Measurements from ENCODE around the gene BCAN. TPM values are rescaled to one million over a fixed set of nuclear protein-coding genes. Genes with fewer than 3 reads are reported as not detected.

BCAN gene
- polyA plus RNA-seq, 2 of the 4 experiments (the other 2 are of a cell fraction) = not detected

DNA sequence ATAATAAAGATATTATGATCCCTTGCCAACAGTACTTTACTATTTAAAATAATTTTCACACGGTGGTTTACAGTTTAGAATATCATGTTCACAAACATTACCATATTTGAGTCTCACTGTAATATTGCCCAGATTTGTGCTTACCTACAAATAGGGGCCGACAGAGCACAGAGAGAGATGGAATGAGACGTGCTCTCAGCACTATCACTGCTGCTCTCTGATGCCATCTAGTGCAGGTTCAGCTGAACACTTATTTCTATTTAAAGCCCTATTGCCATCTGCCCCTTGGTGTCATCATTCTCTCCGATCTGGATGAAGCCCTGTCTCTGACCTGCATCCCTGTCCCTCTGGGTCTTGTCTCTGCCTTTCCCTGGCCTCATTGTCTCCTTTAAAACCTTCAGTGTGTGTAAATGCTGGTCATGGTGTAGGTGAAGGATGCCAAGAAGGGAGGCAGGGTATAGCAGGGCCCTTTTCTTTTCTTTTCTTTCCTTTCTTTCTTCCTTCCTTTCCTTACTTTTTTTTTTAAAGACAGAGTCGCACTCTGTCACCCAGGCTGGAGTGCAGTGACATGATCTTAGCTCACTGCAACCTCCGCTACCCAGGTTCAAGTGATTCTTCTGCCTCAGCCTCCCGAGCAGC is 33.8 kb upstream of the BCAN start:
- peak; percentile 67 to 84 for DNase-seq (ENCODE audit: low read depth in 1 of 2, low spot score in 1 of 2)
- H3K4me1 ChIP-seq = peaks cover 8% of the 10 kb centered on the region; the same call in 2 of the 3 replicates
- peak overlapping the region; percentile 71 for H3K4me2 ChIP-seq
- TF ChIP-seq GATA3 (IDR thresholded peaks at IDR 0.05; ENCODE audit: borderline replicate concordance) (no peak), CBX2 (IDR thresholded peaks at IDR 0.05; ENCODE audit: borderline replicate concordance, low read depth) (no peak), ATOH8 (CRISPR knock-in tag; IDR thresholded peaks at IDR 0.05; ENCODE audit: low read depth) (no peak), JUN (IDR thresholded peaks at IDR 0.05) (no peak), KDM1A (IDR thresholded peaks at IDR 0.05; ENCODE audit: low read depth) (no peak), EP300 (IDR thresholded peaks at IDR 0.05) (no peak), MYC (IDR thresholded peaks at IDR 0.05; ENCODE audit: borderline replicate concordance, low read length) (no peak), RAD21 (conservative IDR thresholded peaks at IDR 0.05 in 1 of 2, IDR thresholded peaks at IDR 0.05 in 1 of 2) (peak; percentile 71 to 76), SREBF2 (IDR thresholded peaks at IDR 0.05) (no peak), SMC3 (IDR thresholded peaks at IDR 0.05) (peak; percentile 79), HDAC2 (IDR thresholded peaks at IDR 0.05) (no peak), CTCF (IDR thresholded peaks at IDR 0.05) (peak; percentile 83), RFX5 (IDR thresholded peaks at IDR 0.05) (no peak), HOXB5 (CRISPR knock-in tag; IDR thresholded peaks at IDR 0.05) (no peak), EHMT2 (IDR thresholded peaks at IDR 0.05; ENCODE audit: low read depth) (no peak), HEYL (CRISPR knock-in tag; IDR thresholded peaks at IDR 0.05) (no peak), ZSCAN20 (CRISPR knock-in tag; IDR thresholded peaks at IDR 0.05) (no peak), KDM5A (IDR thresholded peaks at IDR 0.05) (no peak)
- TF ChIP-seq, protein P1, sequence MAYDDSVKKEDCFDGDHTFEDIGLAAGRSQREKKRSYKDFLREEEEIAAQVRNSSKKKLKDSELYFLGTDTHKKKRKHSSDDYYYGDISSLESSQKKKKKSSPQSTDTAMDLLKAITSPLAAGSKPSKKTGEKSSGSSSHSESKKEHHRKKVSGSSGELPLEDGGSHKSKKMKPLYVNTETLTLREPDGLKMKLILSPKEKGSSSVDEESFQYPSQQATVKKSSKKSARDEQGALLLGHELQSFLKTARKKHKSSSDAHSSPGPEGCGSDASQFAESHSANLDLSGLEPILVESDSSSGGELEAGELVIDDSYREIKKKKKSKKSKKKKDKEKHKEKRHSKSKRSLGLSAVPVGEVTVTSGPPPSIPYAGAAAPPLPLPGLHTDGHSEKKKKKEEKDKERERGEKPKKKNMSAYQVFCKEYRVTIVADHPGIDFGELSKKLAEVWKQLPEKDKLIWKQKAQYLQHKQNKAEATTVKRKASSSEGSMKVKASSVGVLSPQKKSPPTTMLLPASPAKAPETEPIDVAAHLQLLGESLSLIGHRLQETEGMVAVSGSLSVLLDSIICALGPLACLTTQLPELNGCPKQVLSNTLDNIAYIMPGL (CRISPR knock-in tag; IDR thresholded peaks at IDR 0.05; ENCODE audit: borderline replicate concordance) = no peak
- TF ChIP-seq, protein P2, sequence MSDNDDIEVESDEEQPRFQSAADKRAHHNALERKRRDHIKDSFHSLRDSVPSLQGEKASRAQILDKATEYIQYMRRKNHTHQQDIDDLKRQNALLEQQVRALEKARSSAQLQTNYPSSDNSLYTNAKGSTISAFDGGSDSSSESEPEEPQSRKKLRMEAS (IDR thresholded peaks at IDR 0.05) = 0 out of 2 replicates have a peak, but pooled peaks have one; percentile 25
- ATAC-seq = peak; percentile 98 to 99
- CTCF ChIA-PET = interaction anchor here (0.5 to 6.9 kb wide), 57 partner anchors 9 to 256 kb away, joined by 3 to 135 read pairs (median 5); partner anchors contain the start of genes HAPLN2, MEF2D, NAXE and TTC24
- no peaks in the 10 kb centered on the region for H3K9me3 ChIP-seq
- POLR2A ChIA-PET = interaction anchor here (1.0 to 1.8 kb wide), 2 partner anchors 16 to 151 kb away, joined by 7 read pairs; partner anchors contain the start of gene NAXE
- WGBS (ENCODE audit: missing lambda C conversion rate) = 21% methylated on average over 7 of the region's 7 CpGs
- FAIRE-seq = peak; percentile 73
- no peak overlapping the region for H3K4me3 ChIP-seq
- peak overlapping the region; percentile 41 to 70; a peak in 4 of 6 replicates for H3K27ac ChIP-seq

GRCh38 chr1:156608981-156609380 is 32.9 kb upstream of the BCAN start:
- peaks cover 8% of the 10 kb centered on the region; the same call in 2 of the 3 replicates for H3K4me1 ChIP-seq
- ChIA-PET POLR2A (interaction anchor here (1.8 kb wide), 1 partner anchor 151 kb away, joined by 7 read pairs; no protein-coding TSS in a partner anchor), CTCF (interaction anchor here (0.5 to 6.9 kb wide), 44 partner anchors 10 to 256 kb away, joined by 3 to 135 read pairs (median 6); partner anchors contain the start of genes HAPLN2, MEF2D, NAXE and TTC24)
- no peak overlapping the region for H3K27ac ChIP-seq
- peak; percentile 94 for ATAC-seq
- DNase-seq (ENCODE audit: low read depth in 1 of 2, low spot score in 1 of 2) = peak in 1 of 2 experiments; percentile 53
- H3K4me2 ChIP-seq = peak overlapping the region; percentile 71; the same call in 1 of the 3 replicates
- H3K4me3 ChIP-seq = no peak overlapping the region
- no peak for FAIRE-seq
- WGBS (ENCODE audit: missing lambda C conversion rate) = 32% methylated on average over 6 of the region's 6 CpGs
- no peaks in the 10 kb centered on the region for H3K9me3 ChIP-seq
- TF ChIP-seq ZC3H11A (IDR thresholded peaks at IDR 0.05) = no peak
- TF ChIP-seq RAD21 (conservative IDR thresholded peaks at IDR 0.05 in 1 of 2, IDR thresholded peaks at IDR 0.05 in 1 of 2) = peak; percentile 68 to 75
- TF ChIP-seq, protein P1 (CRISPR knock-in tag; IDR thresholded peaks at IDR 0.05; ENCODE audit: borderline replicate concordance) = no peak
- TF ChIP-seq RFX5 (IDR thresholded peaks at IDR 0.05) = no peak
- TF ChIP-seq FOXS1 (CRISPR knock-in tag; IDR thresholded peaks at IDR 0.05) = no peak
- no peak for TF ChIP-seq HDAC2 (IDR thresholded peaks at IDR 0.05)
- TF ChIP-seq RCOR1 (IDR thresholded peaks at IDR 0.05; ENCODE audit: low read depth, low read length) = no peak
- TF ChIP-seq MAZ (IDR thresholded peaks at IDR 0.05; ENCODE audit: borderline replicate concordance, low read depth, low read length) = no peak
- TF ChIP-seq, protein P3, sequence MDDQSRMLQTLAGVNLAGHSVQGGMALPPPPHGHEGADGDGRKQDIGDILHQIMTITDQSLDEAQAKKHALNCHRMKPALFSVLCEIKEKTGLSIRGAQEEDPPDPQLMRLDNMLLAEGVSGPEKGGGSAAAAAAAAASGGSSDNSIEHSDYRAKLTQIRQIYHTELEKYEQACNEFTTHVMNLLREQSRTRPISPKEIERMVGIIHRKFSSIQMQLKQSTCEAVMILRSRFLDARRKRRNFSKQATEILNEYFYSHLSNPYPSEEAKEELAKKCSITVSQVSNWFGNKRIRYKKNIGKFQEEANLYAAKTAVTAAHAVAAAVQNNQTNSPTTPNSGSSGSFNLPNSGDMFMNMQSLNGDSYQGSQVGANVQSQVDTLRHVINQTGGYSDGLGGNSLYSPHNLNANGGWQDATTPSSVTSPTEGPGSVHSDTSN (IDR thresholded peaks at IDR 0.05) = no peak
- TF ChIP-seq CTCF (IDR thresholded peaks at IDR 0.05) = peak; percentile 78

Data from A549 (cell line).